Activated T-helper 1 cell treated with Interleukin-2 at 50 U/mL for 16 hours (primary cell): Measurements from ENCODE around the gene NR5A1.

Experiments
- DNase-seq: peaks from one replicate; pipeline ENCODE4 v3.0.0-alpha.2; 2020; ENCODE audit warnings: low read depth

NR5A1 gene

GRCh38 chr9:124498499-124499146 lies 8.6 kb downstream of the NR5A1 start:
- DNase-seq, result no peak

- DNase-seq, result no peak
Observed at GRCh38 chr9:124498040-124498439, 9.2 kb downstream of the NR5A1 start.

- DNase-seq, result no peak
Observed at GRCh38 chr9:124497441-124497840, 9.8 kb downstream of the NR5A1 start.

- no peak for DNase-seq
Observed at GRCh38 chr9:124496463-124496862, 10.7 kb downstream of the NR5A1 start.

- DNase-seq, result no peak
Observed at GRCh38 chr9:124496075-124496449, 11.1 kb downstream of the NR5A1 start.

- no peak for DNase-seq
Observed at GRCh38 chr9:124495126-124496074, 11.8 kb downstream of the NR5A1 start.

GRCh38 chr9:124493794-124494479 lies 13.3 kb downstream of the NR5A1 start:
- DNase-seq, result no peak

- no peak for DNase-seq
Observed at GRCh38 chr9:124493218-124493617, 14.0 kb downstream of the NR5A1 start.

- DNase-seq, result no peak
Observed at GRCh38 chr9:124492818-124493217, 14.4 kb downstream of the NR5A1 start.

GRCh38 chr9:124491049-124491975 lies 15.9 kb downstream of the NR5A1 start:
- DNase-seq, result no peak

GRCh38 chr9:124490004-124490403 lies 17.2 kb downstream of the NR5A1 start:
- DNase-seq, result no peak

GRCh38 chr9:124489222-124489621 lies 18.0 kb downstream of the NR5A1 start:
- DNase-seq, result no peak

GRCh38 chr9:124488641-124489210 lies 18.5 kb downstream of the NR5A1 start:
- DNase-seq, result no peak

- DNase-seq, result no peak
Observed at GRCh38 chr9:124487260-124488182, 19.7 kb downstream of the NR5A1 start.

GRCh38 chr9:124486778-124487259 lies 20.4 kb downstream of the NR5A1 start:
- no peak for DNase-seq

GRCh38 chr9:124485936-124486335 lies 21.3 kb downstream of the NR5A1 start:
- DNase-seq, result no peak

GRCh38 chr9:124485201-124485600 lies 22.0 kb downstream of the NR5A1 start:
- DNase-seq, result no peak

- DNase-seq, result no peak
Observed at GRCh38 chr9:124483481-124483880, 23.7 kb downstream of the NR5A1 start.

GRCh38 chr9:124482431-124483031 lies 24.7 kb downstream of the NR5A1 start:
- no peak for DNase-seq

GRCh38 chr9:124481115-124481514 lies 26.1 kb downstream of the NR5A1 start:
- no peak for DNase-seq
